AG09309 (cell line): Measurements from ENCODE around the gene IL1B.

Experiments
- DNase-seq: peaks from one replicate; pipeline ENCODE4 v3.0.0-alpha.2; 2010; ENCODE audit warnings: low read depth
- H3K4me3 ChIP-seq: 2 replicates; pipeline ENCODE4 v1.5.1; 2011; ENCODE audit warnings: mild to moderate bottlenecking, low read depth, low read length, moderate library complexity; ENCODE audit not compliant: control insufficient read depth
- CTCF ChIP-seq: IDR thresholded peaks from 2 replicates; pipeline ENCODE4 v1.5.1; 2011; ENCODE audit warnings: mild to moderate bottlenecking, low read depth, low read length, inconsistent platforms; ENCODE audit not compliant: insufficient read depth, control insufficient read depth; ENCODE audit errors: missing control alignments

Gene IL1B

GRCh38 chr2:112807233-112807807, 29.3 kb downstream of the IL1B start:
- DNase-seq, result no peak
- TF ChIP-seq CTCF, result no peak
- H3K4me3 ChIP-seq, result no peak overlapping the region

DNA sequence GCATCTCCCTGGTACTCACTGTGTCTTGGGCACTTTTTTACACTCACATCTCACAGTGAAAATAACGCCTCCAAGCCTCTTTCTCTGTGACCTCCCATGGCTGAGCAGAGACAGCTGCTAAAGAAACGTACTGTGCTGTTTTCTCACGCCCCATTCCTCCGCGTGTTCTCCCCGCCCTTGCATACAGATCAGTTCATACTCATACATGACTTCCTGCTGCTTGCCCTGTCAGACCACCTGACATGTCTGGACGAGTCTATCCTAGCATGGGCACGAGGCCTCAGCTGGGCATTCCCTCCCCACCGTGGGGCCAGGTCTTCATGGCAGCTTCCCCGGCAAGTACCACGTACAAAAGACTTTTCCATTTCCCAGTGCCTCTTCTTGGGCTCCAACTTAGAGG, 31.0 kb downstream of the IL1B start:
- no peak for DNase-seq
- no peak for TF ChIP-seq CTCF
- no peak overlapping the region for H3K4me3 ChIP-seq

DNA sequence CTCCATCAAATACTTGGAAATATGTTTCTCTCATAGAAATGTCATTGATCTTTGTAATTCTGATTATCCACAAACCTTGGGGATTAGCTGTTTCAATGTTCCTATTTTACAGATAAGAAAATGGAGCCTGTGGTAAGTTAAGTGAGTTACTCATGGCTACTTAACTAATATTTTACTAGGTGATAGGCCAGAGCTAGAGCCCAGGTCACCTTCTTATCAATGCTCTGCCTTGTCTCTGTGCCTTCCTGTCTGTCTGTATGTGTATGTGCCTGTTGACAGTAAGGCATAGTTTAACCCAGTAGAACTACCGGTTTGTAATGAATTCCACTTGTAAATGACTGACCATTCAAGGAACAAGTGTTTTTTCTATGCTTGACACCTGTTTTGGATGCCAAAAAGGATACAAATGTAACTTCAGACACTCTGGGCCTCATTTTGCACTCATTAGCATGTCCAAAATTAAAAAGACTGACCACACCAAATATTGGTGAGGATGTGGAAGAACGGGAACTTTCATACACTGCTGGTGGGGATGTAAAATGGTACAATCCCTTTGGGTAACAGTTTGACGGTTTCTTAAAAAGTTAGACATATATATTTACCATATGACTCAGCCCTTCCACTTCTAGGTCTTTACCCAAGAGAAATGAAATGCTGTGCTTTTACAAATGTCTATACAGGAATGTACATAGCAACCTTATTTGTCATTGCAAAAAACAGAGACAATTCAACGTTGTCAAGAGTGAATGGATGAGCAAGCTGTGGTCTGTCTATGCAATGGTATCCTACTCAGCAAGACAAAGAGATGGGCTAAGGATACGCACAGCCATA, 32.7 kb downstream of the IL1B start:
- DNase-seq, result no peak
- no peak overlapping the region for H3K4me3 ChIP-seq
- no peak for TF ChIP-seq CTCF

GRCh38 chr2:112800881-112801583, 35.5 kb downstream of the IL1B start:
- DNase-seq, result no peak
- no peak for TF ChIP-seq CTCF
- H3K4me3 ChIP-seq, result no peak overlapping the region

DNA sequence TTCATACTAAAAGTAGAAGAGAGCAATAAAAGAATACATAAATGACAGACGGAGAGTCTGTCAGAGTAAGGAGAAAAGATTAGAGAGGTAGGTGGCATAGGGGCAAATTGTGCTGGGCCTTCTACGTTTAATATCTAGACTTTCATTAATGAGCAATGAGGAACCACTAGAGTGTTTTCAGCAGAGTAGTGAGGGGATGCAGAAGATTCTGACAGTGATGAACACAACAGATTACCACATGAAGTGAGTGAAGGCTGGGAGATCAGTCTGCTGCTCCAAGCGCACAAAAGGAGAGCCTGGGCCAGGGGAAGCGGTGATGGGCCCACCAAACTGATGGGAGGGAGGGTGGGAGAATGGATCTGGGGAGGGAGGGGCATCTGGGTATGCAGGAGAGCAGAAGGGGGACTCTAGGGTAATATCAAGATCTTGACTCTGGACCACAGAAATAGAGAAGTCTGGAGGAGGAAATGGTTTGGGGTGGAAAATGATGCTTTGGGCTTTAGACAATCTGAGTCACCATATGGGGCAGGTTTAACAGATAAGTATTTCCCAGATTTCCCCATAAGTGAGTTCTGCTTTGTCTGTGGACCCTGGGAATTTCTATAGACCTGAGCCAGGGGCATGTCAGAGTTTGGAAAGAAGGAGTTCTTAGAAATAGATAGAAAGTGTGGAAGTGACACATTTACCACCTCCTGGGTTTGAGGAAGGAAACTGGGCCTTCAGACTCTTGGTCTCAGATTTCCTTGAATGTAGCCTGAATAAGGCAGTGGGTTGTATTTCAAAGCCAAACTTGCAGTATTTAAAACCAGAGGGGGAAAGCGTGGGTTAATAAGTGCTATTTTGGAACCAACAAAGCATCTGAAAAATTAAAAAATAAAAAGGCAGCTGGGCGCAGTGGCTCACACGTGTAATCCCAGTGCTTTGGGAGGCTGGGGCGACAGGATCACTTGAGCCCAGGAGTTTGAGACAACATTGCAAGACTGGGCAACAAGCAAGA, 37.3 kb downstream of the IL1B start:
- H3K4me3 ChIP-seq, result no peak overlapping the region
- DNase-seq, result no peak
- TF ChIP-seq CTCF, result no peak

DNA sequence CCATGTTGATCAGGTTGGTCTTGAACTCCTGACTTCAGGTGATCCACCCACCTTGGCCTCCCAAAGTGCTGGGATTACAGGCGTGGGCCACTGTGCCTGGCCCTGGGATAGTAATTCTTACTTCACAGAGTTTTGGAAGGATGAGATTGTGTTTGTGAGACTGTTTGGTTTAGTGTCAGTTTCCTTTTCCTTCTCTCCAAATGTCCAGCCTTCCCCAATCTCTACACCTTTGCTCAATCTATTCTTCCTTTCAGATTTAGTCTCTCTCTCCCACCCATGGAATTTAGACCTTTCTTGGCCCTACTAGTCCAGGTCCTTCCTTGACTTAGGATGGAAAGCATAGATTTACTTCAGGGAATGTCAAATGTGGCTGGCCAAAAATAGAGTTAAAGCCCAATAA, 40.1 kb downstream of the IL1B start:
- no peak overlapping the region for H3K4me3 ChIP-seq
- DNase-seq, result no peak
- TF ChIP-seq CTCF, result no peak
